SIG-M5 (cell line): Measurements from ENCODE around the gene NPR2.

Experiments used
- DNase-seq: peaks from one replicate; lab custom pipeline; 2025; lab: John Stamatoyannopoulos, UW

Gene NPR2

GRCh38 chr9:35791297-35791921 lies at the start of gene NPR2:
TSS of gene NPR2 (plus strand) at chr9:35791591. CDS start at chr9:35792409, 818 bp downstream.
- no peak for DNase-seq

GRCh38 chr9:35741740-35742139 lies 49.7 kb upstream of the NPR2 start:
- no peak for DNase-seq

DNA sequence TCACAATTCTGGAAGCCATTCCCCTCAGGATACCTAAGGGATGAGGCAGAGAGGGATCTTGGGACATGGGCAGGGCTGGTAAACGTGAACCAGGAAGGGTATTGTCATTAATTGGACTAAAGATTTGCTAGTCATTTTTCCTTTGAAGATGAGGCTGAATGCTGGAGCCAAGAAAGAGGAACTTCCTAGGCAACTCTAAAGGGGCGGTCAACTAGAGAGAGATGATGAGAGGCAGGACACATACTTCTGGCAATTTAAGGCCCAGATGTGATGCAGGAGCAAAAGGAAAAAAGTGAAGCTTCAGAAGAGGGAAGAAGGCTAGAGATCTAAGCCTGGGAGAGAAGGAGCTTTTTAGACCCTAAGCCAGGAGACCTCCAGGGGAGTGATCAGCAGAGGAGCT lies 47.9 kb upstream of the NPR2 start:
- no peak for DNase-seq

DNA sequence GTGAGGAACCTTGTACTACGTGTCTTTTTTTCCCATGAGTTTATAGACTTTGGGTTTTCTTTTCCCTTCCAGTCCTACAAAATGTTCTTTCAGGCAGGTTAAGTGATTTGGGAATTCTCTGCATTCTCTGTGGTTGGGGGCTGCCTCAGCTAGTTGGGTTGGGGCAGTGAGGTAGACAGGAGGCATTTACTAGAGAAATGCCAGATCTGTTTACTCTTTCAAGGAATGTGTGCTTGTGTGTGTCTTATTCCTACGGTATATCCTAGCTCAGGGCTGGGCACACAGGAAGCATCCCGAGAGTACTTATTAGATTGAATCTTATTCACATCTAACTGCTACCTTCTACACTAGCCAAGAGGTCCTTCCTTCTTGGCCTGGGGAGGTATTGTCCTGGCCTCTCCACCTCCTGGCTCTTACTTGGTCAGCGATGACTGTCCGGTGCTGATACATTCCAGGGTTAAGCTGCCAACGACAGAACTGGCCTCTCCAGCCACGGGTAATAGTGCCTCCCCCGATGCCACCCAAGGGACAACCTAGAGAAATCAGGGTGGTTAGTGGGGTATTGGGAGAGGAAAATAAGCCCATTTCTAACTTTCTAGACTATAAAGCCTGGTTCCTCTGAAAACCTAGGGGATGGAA lies 47.4 kb upstream of the NPR2 start:
- no peak for DNase-seq

DNA sequence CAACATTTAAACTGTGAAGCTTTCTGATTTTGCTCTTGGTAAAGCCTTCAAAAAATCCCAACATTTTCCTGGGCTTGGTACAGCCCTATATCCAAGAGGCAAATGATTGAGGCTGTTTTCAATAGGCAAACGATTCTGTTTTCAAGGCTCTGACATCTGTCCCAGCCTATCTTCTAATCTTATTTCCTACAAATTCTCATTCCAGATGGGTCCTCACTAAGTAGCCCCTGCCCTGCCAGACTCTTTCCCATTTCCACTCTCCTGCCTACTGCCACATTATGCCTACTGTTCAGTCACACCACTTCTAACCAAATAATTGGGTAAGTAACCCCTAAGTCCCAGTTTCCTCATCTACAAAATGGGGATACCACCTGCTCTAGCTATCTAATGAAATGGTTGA lies 45.8 kb upstream of the NPR2 start:
- DNase-seq, result no peak

GRCh38 chr9:35746583-35746982 lies 44.8 kb upstream of the NPR2 start:
- DNase-seq, result no peak

DNA sequence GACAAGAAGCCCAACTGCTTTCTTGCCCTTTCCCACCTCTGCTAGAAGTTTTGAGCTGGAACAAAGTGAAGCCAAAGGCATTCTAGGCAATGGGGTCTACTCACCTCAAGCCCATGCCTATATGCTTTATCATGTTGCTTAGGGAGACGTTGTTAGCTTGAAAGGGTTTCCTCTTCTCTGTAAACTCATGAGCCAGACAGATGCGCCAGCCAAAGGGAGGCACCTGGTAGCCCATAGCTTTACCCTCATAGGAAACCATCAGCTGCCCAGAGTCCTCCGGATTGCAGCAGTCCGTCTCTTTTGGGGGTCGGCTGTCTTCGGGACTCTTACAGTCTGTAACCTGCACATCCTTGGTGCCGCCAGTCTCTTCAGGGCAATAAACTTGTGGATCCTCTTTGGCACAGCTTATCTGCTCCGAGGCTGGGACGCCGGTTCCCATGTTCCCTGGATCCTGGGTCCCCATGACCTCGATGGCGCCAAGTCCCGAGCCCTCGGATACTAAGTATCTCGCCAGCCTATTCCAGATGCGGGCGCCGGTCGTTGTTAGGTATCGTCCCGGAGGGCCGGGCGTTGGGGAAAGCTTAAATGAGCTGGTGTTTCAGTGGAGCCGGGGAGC lies 43.0 kb upstream of the NPR2 start:
- DNase-seq, result no peak

GRCh38 chr9:35748858-35749514 lies 42.4 kb upstream of the NPR2 start, which contains the start of the genes GBA2 and RGP1:
TSS of gene GBA2 (minus strand) at chr9:35749228. CDS start at chr9:35748704, 524 bp downstream.
TSS of gene RGP1 (plus strand) at chr9:35749287. CDS start at chr9:35749756, 469 bp downstream.
- no peak for DNase-seq

DNA sequence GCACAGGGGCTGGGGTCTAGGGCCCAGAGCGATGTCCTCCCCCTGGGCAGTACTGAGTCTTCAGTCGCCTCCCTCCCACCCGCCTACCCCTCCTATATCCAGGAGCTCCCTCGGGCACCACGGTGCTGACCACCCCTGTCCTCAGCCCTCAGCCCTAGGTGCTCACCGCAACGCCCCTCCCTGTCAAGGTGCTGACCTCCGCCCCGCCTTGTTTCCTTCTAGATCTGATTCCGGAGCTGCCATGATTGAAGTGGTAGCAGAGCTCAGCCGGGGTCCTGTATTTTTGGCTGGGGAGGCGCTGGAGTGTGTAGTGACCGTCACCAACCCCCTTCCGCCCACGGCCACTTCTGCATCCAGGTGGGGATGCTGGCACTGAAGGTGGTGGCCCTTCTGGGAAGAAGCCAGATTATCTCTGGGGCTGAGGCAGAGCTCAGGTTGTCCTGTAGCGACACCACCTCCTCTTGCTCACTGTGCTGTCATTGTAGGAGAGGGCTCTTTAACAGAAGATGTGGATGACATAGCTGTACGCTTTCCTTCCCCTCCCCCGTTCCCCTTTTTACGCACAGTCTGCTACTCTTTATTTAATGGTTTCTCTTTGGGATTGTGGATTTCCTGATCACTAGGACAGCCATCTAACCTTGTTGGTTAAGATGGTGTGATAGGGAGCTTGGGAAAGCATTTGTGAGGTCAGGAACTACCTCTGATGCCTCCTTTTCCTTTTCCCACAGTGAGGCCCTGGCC lies 41.7 kb upstream of the NPR2 start:
- DNase-seq, result no peak

- DNase-seq, result no peak
Observed at GRCh38 chr9:35750256-35750531, 41.2 kb upstream of the NPR2 start.

GRCh38 chr9:35753466-35753865 lies 37.9 kb upstream of the NPR2 start:
- DNase-seq, result no peak

GRCh38 chr9:35754264-35754663 lies 37.1 kb upstream of the NPR2 start, which contains the start of gene MSMP:
TSS of gene MSMP (minus strand) at chr9:35754276. CDS start at chr9:35754129, 147 bp downstream.
- DNase-seq, result no peak

DNA sequence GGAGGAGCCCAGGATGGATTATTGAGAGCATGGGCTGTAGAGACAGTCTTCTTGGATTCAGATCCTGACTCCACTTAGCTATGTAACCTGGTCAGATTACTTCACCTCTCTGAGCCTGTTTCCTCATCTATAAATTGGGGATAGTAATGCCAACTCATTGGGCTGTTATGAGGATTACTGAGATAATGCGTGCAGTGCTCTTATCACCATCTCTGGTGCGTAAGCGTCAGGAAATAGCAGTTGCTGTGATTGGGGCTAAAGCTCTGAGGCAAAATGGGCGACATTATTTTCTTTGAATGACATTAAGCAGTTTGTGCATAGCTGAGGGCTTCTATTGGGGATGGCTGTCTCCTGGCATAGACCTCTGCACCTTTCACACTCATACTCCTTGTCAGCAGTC lies 36.3 kb upstream of the NPR2 start:
- DNase-seq, result no peak

DNA sequence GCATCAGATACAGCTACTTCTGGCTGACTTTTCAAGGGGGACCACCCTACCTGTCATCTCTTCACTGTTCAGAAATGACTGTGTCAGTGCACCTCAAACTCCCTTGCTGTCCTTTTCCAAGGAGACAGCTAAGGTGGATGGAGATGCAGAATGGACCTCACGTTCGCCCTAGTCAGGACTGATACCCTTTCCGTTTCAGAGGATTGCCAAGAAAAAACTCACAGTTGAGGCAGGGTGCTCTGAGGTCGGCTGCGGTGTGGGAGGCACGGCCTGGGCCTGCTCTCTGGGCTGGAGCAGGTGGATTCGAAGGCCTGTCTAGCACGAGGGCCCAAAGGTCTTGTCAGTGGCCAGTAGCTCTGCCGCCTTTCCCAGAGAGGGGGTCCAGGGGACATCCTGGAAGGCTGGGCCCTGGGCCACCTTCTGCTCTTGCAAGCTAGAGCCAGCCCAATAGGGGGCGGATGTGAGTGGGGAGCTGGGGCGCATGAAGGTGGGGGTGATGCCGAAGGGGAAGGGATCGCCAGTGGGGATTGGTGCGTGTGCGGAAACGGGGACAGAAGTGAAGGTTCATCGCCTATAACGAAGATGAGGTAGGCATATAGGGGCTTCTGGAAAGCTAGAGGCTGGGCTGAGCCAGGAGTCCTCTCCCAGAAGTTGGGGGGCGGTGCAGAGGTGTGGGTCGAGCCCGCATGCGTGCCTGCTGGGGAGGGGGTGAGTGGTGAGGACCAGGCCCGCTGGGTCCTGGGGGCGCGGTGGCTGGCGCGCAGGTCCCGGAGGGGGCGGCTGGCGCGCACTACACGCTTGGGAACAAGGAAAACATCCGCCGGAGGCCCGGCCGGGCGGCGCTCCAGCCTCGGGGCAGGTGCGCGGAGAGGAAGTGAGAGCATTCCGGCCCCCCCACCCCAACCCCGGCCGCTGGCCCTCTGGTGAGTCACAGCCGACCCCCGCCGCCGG lies 34.8 kb upstream of the NPR2 start:
- no peak for DNase-seq

DNA sequence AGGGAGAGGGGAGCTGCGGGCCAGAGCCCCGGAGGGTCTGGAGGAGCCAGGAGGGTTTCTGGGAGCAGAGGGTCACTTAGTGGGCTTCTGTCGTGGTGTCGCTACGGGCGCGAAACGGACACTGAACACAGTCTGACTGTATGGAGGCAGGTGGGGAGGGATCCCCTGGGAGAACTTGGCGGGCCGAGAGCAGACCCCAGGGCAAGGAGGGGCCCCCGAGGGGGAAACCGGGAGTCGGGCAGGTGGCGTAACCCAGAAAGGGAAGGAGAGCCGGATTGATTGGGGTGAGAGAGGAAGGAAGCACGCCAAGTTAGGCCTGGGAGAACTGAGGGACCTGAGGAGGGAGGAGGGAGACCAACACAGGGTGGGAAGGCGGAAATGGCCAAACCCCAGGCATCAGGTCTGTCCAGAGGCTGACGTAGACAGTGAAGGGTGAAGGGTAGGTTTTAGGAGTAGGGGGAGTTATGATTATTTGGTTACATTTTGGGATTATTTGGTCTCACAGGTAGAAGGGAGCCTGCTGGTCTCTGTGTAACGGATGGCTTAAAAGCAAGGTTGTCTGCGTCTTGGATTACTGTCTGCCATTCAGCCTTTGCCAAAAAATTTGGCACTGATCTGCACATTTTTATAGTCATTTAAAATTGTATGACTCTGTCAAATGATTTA lies 34.0 kb upstream of the NPR2 start:
- no peak for DNase-seq

- DNase-seq, result no peak
Observed at GRCh38 chr9:35757892-35758275, 33.5 kb upstream of the NPR2 start.

DNA sequence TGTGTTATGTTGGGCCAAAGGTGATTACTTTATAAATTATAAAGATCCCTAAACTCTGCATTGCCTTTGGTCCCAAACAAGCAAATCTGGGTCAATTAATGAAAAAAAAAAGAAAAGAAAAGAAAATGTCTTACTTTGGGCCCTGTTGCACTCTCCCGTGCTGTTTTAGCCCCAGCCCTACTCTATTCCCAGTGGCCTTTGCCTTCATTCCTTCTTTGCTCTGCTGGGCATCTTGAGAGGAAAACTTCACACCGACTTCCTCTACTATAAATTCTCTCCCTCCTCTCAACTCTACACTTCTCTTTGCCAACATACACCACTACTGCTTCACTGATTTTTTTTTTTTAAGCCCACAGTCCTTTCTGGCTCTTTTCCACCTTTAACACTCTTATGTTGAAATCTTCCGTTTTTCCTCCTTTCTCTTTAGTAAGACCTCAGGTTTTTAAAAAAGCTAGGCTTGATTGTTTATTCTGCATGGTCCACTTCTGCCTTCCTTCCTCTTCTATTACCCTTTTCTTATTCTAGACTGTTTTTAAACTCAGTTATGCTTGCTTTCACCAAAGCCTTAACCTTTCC lies 32.8 kb upstream of the NPR2 start:
- no peak for DNase-seq

GRCh38 chr9:35759795-35760194 lies 31.6 kb upstream of the NPR2 start:
- no peak for DNase-seq

GRCh38 chr9:35760651-35761050 lies 30.7 kb upstream of the NPR2 start:
- no peak for DNase-seq

DNA sequence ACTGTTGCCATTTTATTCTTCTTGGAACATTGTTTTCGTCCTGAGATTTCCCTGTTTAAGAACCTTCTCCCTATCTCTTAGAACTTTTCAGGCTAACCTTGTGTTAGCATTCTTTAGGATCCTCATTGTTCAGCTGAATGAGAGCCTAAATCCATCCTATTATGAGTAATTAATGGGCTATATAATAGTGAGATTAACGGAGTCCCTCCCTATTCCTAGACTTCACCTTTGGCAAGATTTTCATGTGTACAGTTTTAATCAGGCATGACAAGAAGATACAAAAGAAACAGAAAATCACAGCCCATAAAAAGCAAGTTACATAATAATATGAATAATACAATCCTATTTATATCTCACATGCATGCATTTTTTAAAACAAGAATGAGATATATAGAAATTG lies 28.2 kb upstream of the NPR2 start:
- no peak for DNase-seq
